ENCODE results near the gene GRID1. TPM values are rescaled to one million over a fixed set of nuclear protein-coding genes. Genes with fewer than 3 reads are reported as not detected.

Gene GRID1
- total and polyA plus RNA-seq, 2 experiments from 2014 or later = not detected

DNA sequence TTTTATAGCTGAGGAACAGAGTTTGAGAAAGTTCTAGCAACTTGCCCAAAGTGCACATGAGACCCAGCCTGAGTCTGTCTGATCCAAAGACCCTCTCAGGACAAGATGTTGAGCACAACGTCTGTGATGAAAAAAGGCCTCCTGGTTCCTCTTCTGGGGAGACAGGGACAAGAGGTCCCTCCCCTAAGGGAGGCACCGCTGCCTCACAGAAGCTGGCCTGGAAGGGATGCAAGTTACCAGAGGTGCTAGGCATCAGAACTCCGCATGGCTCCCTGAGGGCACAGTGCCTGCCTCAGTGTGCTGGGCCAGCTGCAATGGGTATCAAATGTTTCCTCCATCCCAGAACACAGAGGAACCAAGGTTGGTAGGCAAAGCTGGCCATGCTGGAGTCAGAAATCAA lies 302.4 kb downstream of the GRID1 start:
- 22 to 31% methylated on average over 3 of the region's 3 CpGs for WGBS, 2 experiments (ENCODE audit: low coverage in 1 of 2, low lambda C conversion rate in 2 of 2, missing lambda C conversion rate in 2 of 2)
- Histone ChIP-seq H3K9me2 (ENCODE audit: insufficient read depth) (no peaks in the 10 kb centered on the region), H2AFZ (no peak overlapping the region), H3K4me1 (ENCODE audit: insufficient read depth) (no peaks in the 10 kb centered on the region), H3K4me2 (ENCODE audit: unreplicated experiment) (no peak overlapping the region), H3K9ac (no peak overlapping the region), H3K36me3 (ENCODE audit: low read depth) (no peaks in the 10 kb centered on the region), H3K79me2 (ENCODE audit: insufficient read depth) (no peaks in the 10 kb centered on the region), H4K20me1 (ENCODE audit: insufficient read depth) (no peaks in the 10 kb centered on the region), H3K27ac (no peak overlapping the region), H3K9me3 (ENCODE audit: low read depth) (no peaks in the 10 kb centered on the region), H3K4me3 (no peak overlapping the region), H3K27me3 (replicated peaks; ENCODE audit: insufficient read depth) (no peaks in the 10 kb centered on the region), H3F3A (ENCODE audit: insufficient read depth) (no peaks in the 10 kb centered on the region)
- DNase-seq = no peak
- TF ChIP-seq EZH2 (IDR thresholded peaks at IDR 0.05; ENCODE audit: insufficient read depth, poor library complexity, severe bottlenecking) (no peak), EZH2phosphoT487 (IDR thresholded peaks at IDR 0.05; ENCODE audit: insufficient read depth, low read depth) (no peak)
- in situ Hi-C loops (cut with MboI) = no loop called here

- Histone ChIP-seq H3K9ac (no peak overlapping the region), H3K9me3 (ENCODE audit: low read depth) (no peaks in the 10 kb centered on the region), H4K20me1 (ENCODE audit: insufficient read depth) (no peaks in the 10 kb centered on the region), H3K4me3 (no peak overlapping the region), H3K4me2 (ENCODE audit: unreplicated experiment) (no peak overlapping the region), H3K36me3 (ENCODE audit: low read depth) (no peaks in the 10 kb centered on the region), H3K27me3 (replicated peaks; ENCODE audit: insufficient read depth) (no peaks in the 10 kb centered on the region), H3F3A (ENCODE audit: insufficient read depth) (no peaks in the 10 kb centered on the region), H3K4me1 (ENCODE audit: insufficient read depth) (no peaks in the 10 kb centered on the region), H2AFZ (no peak overlapping the region), H3K27ac (no peak overlapping the region), H3K9me2 (ENCODE audit: insufficient read depth) (no peaks in the 10 kb centered on the region), H3K79me2 (ENCODE audit: insufficient read depth) (no peaks in the 10 kb centered on the region)
- in situ Hi-C loops (cut with MboI) = no loop called here
- no peak for DNase-seq
- no peak for TF ChIP-seq EZH2 (IDR thresholded peaks at IDR 0.05; ENCODE audit: insufficient read depth, poor library complexity, severe bottlenecking)
- no peak for TF ChIP-seq EZH2phosphoT487 (IDR thresholded peaks at IDR 0.05; ENCODE audit: insufficient read depth, low read depth)
- 9 to 33% methylated on average over 1 of the region's 1 CpG for WGBS, 2 experiments (ENCODE audit: low coverage in 1 of 2, low lambda C conversion rate in 2 of 2, missing lambda C conversion rate in 2 of 2)
Measured at GRCh38 chr10:86063341-86063740, 303.3 kb downstream of the GRID1 start.

- H3K36me3 ChIP-seq (ENCODE audit: low read depth) = no peaks in the 10 kb centered on the region
- H3K9me3 ChIP-seq (ENCODE audit: low read depth) = no peaks in the 10 kb centered on the region
- no peaks in the 10 kb centered on the region for H3K9me2 ChIP-seq (ENCODE audit: insufficient read depth)
- no peak for DNase-seq
- no peak overlapping the region for H2AFZ ChIP-seq
- H3K79me2 ChIP-seq (ENCODE audit: insufficient read depth) = no peaks in the 10 kb centered on the region
- H3K4me2 ChIP-seq (ENCODE audit: unreplicated experiment) = no peak overlapping the region
- no peaks in the 10 kb centered on the region for H4K20me1 ChIP-seq (ENCODE audit: insufficient read depth)
- no peak overlapping the region for H3K27ac ChIP-seq
- H3K4me3 ChIP-seq = no peak overlapping the region
- in situ Hi-C loops (cut with MboI) = no loop called here
- H3K4me1 ChIP-seq (ENCODE audit: insufficient read depth) = no peaks in the 10 kb centered on the region
- H3K27me3 ChIP-seq (replicated peaks; ENCODE audit: insufficient read depth) = no peaks in the 10 kb centered on the region
- no peaks in the 10 kb centered on the region for H3F3A ChIP-seq (ENCODE audit: insufficient read depth)
- 18 to 25% methylated on average over 6 of the region's 6 CpGs for WGBS, 2 experiments (ENCODE audit: low coverage in 1 of 2, low lambda C conversion rate in 2 of 2, missing lambda C conversion rate in 2 of 2)
- no peak for TF ChIP-seq EZH2 (IDR thresholded peaks at IDR 0.05; ENCODE audit: insufficient read depth, poor library complexity, severe bottlenecking)
- TF ChIP-seq EZH2phosphoT487 (IDR thresholded peaks at IDR 0.05; ENCODE audit: insufficient read depth, low read depth) = no peak
- no peak overlapping the region for H3K9ac ChIP-seq
Measured at GRCh38 chr10:86062647-86063145, 303.9 kb downstream of the GRID1 start.

DNA sequence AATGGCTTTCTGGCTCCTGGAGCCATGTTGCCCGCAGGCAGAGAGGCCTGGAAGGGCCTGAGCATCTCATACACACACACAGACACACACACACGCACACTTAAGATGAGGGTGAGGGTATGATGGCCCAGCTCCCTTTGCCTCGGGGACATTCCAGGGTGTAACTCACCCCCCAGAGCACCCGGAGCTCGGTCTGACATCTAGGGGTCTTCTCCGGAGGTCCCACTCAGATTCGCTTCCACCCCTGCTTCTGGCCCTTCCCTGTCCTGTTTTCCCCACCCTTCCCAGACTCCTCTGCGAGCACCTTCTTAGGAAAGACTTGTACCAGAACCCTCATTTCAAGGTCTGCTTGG lies 304.4 kb downstream of the GRID1 start:
- no peaks in the 10 kb centered on the region for H4K20me1 ChIP-seq (ENCODE audit: insufficient read depth)
- H3K9me2 ChIP-seq (ENCODE audit: insufficient read depth) = no peaks in the 10 kb centered on the region
- no peaks in the 10 kb centered on the region for H3K9me3 ChIP-seq (ENCODE audit: low read depth)
- no peaks in the 10 kb centered on the region for H3K36me3 ChIP-seq (ENCODE audit: low read depth)
- no peaks in the 10 kb centered on the region for H3F3A ChIP-seq (ENCODE audit: insufficient read depth)
- no peak for TF ChIP-seq EZH2 (IDR thresholded peaks at IDR 0.05; ENCODE audit: insufficient read depth, poor library complexity, severe bottlenecking)
- no peak for TF ChIP-seq EZH2phosphoT487 (IDR thresholded peaks at IDR 0.05; ENCODE audit: insufficient read depth, low read depth)
- no peak overlapping the region for H3K4me2 ChIP-seq (ENCODE audit: unreplicated experiment)
- WGBS, 2 experiments (ENCODE audit: low coverage in 1 of 2, low lambda C conversion rate in 2 of 2, missing lambda C conversion rate in 2 of 2) = 24 to 34% methylated on average over 8 of the region's 8 CpGs
- H3K79me2 ChIP-seq (ENCODE audit: insufficient read depth) = no peaks in the 10 kb centered on the region
- H3K4me1 ChIP-seq (ENCODE audit: insufficient read depth) = no peaks in the 10 kb centered on the region
- no peak overlapping the region for H3K4me3 ChIP-seq
- in situ Hi-C loops (cut with MboI) = no loop called here
- no peak overlapping the region for H3K9ac ChIP-seq
- H3K27me3 ChIP-seq (replicated peaks; ENCODE audit: insufficient read depth) = no peaks in the 10 kb centered on the region
- no peak overlapping the region for H3K27ac ChIP-seq
- H2AFZ ChIP-seq = no peak overlapping the region
- no peak for DNase-seq
